ENCODE data around the gene SNX24. TPM values are rescaled to one million over a fixed set of nuclear protein-coding genes. Genes with fewer than 3 reads are reported as not detected.
A peak's percentile ranks its signal among the peaks of the same experiment; 100 is the strongest.

Gene SNX24
- total and polyA plus RNA-seq, 2 donors (not counting 1 experiment from before 2014, with no cell fraction given), result 13.4 to 22.3 TPM

DNA sequence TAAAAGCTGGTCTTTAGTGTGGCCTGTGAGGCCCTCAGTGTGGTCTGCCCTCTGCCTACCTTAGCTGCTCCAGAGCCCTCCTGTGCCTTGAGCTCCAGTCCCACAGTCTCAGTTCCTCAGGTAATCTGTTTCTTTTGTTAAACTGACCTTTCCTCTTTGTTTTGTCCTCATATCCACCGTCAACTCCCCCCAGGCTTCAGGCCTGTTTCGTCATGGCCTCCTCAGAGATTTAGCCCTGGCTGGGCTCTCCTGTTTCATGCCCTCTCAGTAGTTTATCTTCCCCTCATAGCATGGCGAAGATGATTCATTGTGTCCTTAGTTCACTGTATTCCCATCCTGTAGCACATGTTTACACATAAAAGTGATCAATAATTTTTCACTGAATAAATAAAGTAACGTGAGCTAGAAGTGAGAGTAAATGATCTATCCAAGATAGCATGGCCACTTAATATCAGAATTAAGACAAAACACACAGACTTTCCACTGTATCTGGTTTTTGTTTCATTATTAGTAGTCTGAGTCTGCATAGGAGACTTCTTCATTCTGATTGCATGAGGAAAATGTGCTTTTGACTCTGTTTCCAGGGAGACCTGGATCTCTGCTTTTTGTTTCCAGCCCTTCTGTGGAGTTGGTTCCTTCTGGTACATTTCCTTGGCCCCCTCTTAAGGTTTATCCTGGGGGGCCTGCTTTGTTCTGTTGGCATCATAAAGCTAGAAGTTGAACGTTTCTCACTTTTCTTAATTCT, 70.5 kb downstream of the SNX24 start:
- no peaks in the 10 kb centered on the region for H3K9me3 ChIP-seq (ENCODE audit: control insufficient read depth, insufficient read depth, low read depth, low read length)
- H4K20me1 ChIP-seq (ENCODE audit: control insufficient read depth, extremely low read depth, insufficient read depth, low read length), result no peaks in the 10 kb centered on the region
- no peaks in the 10 kb centered on the region for H3K36me3 ChIP-seq (ENCODE audit: control insufficient read depth, insufficient read depth, low read length)
- H3K4me3 ChIP-seq (replicated peaks in 1 of 4; ENCODE audit: control extremely low read depth in 1 of 4, insufficient read depth in 1 of 4, low read depth in 3 of 4, low read length in 4 of 4), result no peak overlapping the region
- DNase-seq (ENCODE audit: low read depth in 2 of 2), result peak in 1 of 2 donors; percentile 5
- H2AFZ ChIP-seq (ENCODE audit: low read length), result no peak overlapping the region
- no peak overlapping the region for H3K27ac ChIP-seq (ENCODE audit: insufficient read depth, low read length)
- no peaks in the 10 kb centered on the region for H3K27me3 ChIP-seq (ENCODE audit: control insufficient read depth, insufficient read depth, low read length)
- no peaks in the 10 kb centered on the region for H3K79me2 ChIP-seq (ENCODE audit: control insufficient read depth, insufficient read depth, low read length)
- no peaks in the 10 kb centered on the region for H3K4me1 ChIP-seq (ENCODE audit: control insufficient read depth, extremely low read depth, insufficient read depth, low read length)
- no peak overlapping the region for H3K4me2 ChIP-seq (ENCODE audit: extremely low read depth, insufficient read depth, low read length)
- no peak overlapping the region for H3K9ac ChIP-seq (ENCODE audit: insufficient read depth, low read length)
- TF ChIP-seq EZH2 (IDR thresholded peaks at IDR 0.05; ENCODE audit: low read length, missing control alignments), result no peak
- TF ChIP-seq, protein P1, sequence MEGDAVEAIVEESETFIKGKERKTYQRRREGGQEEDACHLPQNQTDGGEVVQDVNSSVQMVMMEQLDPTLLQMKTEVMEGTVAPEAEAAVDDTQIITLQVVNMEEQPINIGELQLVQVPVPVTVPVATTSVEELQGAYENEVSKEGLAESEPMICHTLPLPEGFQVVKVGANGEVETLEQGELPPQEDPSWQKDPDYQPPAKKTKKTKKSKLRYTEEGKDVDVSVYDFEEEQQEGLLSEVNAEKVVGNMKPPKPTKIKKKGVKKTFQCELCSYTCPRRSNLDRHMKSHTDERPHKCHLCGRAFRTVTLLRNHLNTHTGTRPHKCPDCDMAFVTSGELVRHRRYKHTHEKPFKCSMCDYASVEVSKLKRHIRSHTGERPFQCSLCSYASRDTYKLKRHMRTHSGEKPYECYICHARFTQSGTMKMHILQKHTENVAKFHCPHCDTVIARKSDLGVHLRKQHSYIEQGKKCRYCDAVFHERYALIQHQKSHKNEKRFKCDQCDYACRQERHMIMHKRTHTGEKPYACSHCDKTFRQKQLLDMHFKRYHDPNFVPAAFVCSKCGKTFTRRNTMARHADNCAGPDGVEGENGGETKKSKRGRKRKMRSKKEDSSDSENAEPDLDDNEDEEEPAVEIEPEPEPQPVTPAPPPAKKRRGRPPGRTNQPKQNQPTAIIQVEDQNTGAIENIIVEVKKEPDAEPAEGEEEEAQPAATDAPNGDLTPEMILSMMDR (conservative IDR thresholded peaks at IDR 0.05 in 1 of 2, IDR thresholded peaks at IDR 0.05 in 1 of 2; ENCODE audit: low read depth in 1 of 2, low read length in 2 of 2), result no peak

DNA sequence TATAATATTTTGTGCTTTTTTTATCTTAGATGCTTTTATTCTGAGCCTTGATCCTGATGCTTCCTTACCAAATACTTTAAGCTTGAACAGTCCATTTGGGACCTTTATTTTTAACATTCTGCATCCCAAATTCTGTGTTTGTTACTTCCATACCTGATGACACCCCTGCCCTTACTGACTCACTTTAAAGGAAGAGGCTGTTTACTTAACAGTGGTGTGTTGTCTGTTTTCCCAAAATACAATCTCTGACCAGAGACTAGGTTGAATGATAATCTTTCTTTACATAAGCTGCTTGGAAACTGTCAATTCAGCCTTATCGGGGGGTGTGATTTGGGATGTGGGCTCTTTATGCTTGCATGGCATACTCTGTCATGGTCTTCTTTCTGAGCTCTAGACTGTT, 71.1 kb downstream of the SNX24 start:
- Histone ChIP-seq H2AFZ (ENCODE audit: low read length) (no peak overlapping the region), H3K79me2 (ENCODE audit: control insufficient read depth, insufficient read depth, low read length) (no peaks in the 10 kb centered on the region), H3K9me3 (ENCODE audit: control insufficient read depth, insufficient read depth, low read depth, low read length) (no peaks in the 10 kb centered on the region), H3K4me3 (replicated peaks in 1 of 4; ENCODE audit: control extremely low read depth in 1 of 4, insufficient read depth in 1 of 4, low read depth in 3 of 4, low read length in 4 of 4) (no peak overlapping the region), H3K4me2 (ENCODE audit: extremely low read depth, insufficient read depth, low read length) (no peak overlapping the region), H3K27me3 (ENCODE audit: control insufficient read depth, insufficient read depth, low read length) (no peaks in the 10 kb centered on the region), H3K27ac (ENCODE audit: insufficient read depth, low read length) (no peak overlapping the region), H3K36me3 (ENCODE audit: control insufficient read depth, insufficient read depth, low read length) (no peaks in the 10 kb centered on the region), H4K20me1 (ENCODE audit: control insufficient read depth, extremely low read depth, insufficient read depth, low read length) (no peaks in the 10 kb centered on the region), H3K9ac (ENCODE audit: insufficient read depth, low read length) (no peak overlapping the region), H3K4me1 (ENCODE audit: control insufficient read depth, extremely low read depth, insufficient read depth, low read length) (no peaks in the 10 kb centered on the region)
- TF ChIP-seq, protein P1 (conservative IDR thresholded peaks at IDR 0.05 in 1 of 2, IDR thresholded peaks at IDR 0.05 in 1 of 2; ENCODE audit: low read depth in 1 of 2, low read length in 2 of 2), result no peak
- TF ChIP-seq EZH2 (IDR thresholded peaks at IDR 0.05; ENCODE audit: low read length, missing control alignments), result no peak
- no peak for DNase-seq (ENCODE audit: low read depth in 2 of 2)

DNA sequence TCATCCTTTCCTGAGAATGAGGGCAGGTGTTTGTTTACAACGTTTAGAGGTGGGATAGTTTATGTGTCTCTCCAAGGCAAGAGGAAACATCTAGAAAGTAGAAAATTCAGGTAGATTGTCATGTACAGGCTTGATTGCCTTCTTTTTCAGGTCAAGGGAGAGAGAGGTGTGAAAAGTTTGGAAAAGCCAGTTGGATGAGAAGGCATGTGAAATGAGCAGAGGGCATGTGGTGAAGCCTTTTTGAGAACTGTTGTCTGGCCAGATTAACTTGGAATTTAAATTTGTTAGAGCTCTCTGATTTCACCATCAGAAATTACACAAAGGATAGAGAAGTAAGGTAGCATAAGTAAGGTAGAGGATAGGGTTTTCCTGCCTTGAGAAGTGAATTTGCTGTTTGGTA, 74.6 kb downstream of the SNX24 start:
- H3K36me3 ChIP-seq (ENCODE audit: control insufficient read depth, insufficient read depth, low read length), result no peaks in the 10 kb centered on the region
- no peaks in the 10 kb centered on the region for H3K79me2 ChIP-seq (ENCODE audit: control insufficient read depth, insufficient read depth, low read length)
- DNase-seq (ENCODE audit: low read depth in 2 of 2), result no peak

More for the DNA sequence above, 74.6 kb downstream of the SNX24 start:
- no peak overlapping the region for H3K4me2 ChIP-seq (ENCODE audit: extremely low read depth, insufficient read depth, low read length)
- H3K9me3 ChIP-seq (ENCODE audit: control insufficient read depth, insufficient read depth, low read depth, low read length), result no peaks in the 10 kb centered on the region
- TF ChIP-seq, protein P1 (conservative IDR thresholded peaks at IDR 0.05 in 1 of 2, IDR thresholded peaks at IDR 0.05 in 1 of 2; ENCODE audit: low read depth in 1 of 2, low read length in 2 of 2), result no peak
- TF ChIP-seq EZH2 (IDR thresholded peaks at IDR 0.05; ENCODE audit: low read length, missing control alignments), result no peak
- no peak overlapping the region for H2AFZ ChIP-seq (ENCODE audit: low read length)
- no peaks in the 10 kb centered on the region for H3K4me1 ChIP-seq (ENCODE audit: control insufficient read depth, extremely low read depth, insufficient read depth, low read length)
- H3K4me3 ChIP-seq (replicated peaks in 1 of 4; ENCODE audit: control extremely low read depth in 1 of 4, insufficient read depth in 1 of 4, low read depth in 3 of 4, low read length in 4 of 4), result no peak overlapping the region
- no peak overlapping the region for H3K9ac ChIP-seq (ENCODE audit: insufficient read depth, low read length)
- H3K27ac ChIP-seq (ENCODE audit: insufficient read depth, low read length), result no peak overlapping the region
- no peaks in the 10 kb centered on the region for H4K20me1 ChIP-seq (ENCODE audit: control insufficient read depth, extremely low read depth, insufficient read depth, low read length)
- H3K27me3 ChIP-seq (ENCODE audit: control insufficient read depth, insufficient read depth, low read length), result no peaks in the 10 kb centered on the region
